Right ventricle myocardium inferior (tissue), 1 donor: ENCODE results near the gene WNT5A. TPM values are rescaled to one million over a fixed set of nuclear protein-coding genes. Genes with fewer than 3 reads are reported as not detected.

Source experiments
- ATAC-seq: fragments of 200-7000 bp; cut with Tn5 transposase; one replicate; pipeline ENCODE4 v1.9.1; 2020; ENCODE audit warnings: mild to moderate bottlenecking, moderate library complexity
- DNase-seq: peaks from one replicate; pipeline ENCODE4 v3.0.0; 2021; ENCODE audit errors: missing footprints
- intact Hi-C: fragments of 100-400 bp; cut with DNase I; formaldehyde crosslinking; loops from one replicate; pipeline ENCODE4 v1.11.0; 2022
- total RNA-seq: library from RNA; stranded (reverse); fragmentation: NEBNext Ultra II Directional; extraction: Animal tissue kit (Norgen Biotek cat#: 25700); gene quantifications from one replicate; pipeline ENCODE4 v1.2.1, GENCODE V29; 2021
- donor health status: DM: no; HTN: yes; CAD: no; lungs with severe emphysema.

The WNT5A gene
- total RNA-seq, 1 donor from 2014 or later = 6.9 TPM

DNA sequence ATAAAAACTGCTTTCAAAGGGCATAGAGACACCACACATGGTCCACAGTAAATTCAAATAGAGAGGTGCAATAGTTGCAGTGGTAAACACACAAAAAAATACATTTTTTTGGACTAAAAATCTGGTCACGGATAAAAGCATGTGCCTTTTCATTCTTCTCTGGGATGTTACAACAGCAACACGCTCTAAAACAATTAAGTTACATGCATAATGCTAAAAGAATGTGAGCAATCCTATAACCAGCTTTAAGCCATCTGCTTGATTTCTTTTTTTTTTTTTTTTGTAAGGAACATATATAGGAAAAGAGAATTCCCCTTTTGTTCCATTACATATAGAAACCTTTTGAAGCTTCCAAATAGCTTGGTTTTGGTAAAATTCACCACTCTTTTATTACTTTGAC lies 20.0 kb downstream of the WNT5A start:
- DNase-seq = no peak
- intact Hi-C loops = no loop called here
- no peak for ATAC-seq

- DNase-seq (no peak), ATAC-seq (no peak)
- intact Hi-C loops = no loop called here
Measured at GRCh38 chr3:55466526-55466925, 20.6 kb downstream of the WNT5A start.

DNA sequence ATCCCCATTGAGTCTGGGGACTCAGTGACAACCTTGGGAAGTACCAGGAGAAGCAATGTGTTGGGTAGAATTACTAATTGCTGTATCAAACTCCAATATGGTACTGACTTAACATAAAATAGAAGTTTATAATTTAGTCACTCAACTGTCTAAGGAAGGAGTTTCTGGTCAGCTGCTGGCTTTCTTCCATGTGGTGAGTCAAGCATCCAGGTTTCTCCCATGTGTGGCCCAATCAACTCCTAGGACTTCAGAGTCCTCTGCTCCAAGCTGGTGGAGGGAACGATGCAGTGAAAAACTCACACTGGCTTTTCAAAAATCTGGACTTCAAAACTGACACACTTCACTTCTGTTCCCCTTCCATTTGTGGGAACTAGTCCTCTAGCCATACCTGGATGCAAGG lies 25.2 kb downstream of the WNT5A start:
- DNase-seq = no peak
- intact Hi-C loops = no loop called here

DNA sequence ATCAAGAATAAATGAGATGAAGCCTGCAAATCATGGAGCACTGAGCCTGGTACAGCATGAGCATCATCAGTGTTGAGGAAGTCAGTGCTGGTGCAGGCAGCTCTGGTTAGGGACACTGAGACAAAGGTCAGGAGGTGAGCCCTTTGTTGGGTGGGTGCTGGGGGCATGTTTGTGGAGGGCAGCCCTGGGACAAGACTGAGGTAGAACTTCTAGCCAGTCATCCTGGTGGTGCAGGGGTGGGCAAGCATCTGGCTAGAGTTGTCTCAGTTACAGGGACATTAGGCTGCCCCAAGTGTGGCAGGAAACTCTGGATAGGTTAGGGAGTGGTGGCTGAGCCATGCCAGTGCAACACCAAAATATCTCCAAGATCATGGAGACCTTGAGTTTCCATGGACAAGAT lies 27.3 kb downstream of the WNT5A start:
- DNase-seq (no peak), ATAC-seq (no peak)
- intact Hi-C loops = no loop called here

More for the DNA sequence above, 25.2 kb downstream of the WNT5A start:
- no peak for ATAC-seq

DNA sequence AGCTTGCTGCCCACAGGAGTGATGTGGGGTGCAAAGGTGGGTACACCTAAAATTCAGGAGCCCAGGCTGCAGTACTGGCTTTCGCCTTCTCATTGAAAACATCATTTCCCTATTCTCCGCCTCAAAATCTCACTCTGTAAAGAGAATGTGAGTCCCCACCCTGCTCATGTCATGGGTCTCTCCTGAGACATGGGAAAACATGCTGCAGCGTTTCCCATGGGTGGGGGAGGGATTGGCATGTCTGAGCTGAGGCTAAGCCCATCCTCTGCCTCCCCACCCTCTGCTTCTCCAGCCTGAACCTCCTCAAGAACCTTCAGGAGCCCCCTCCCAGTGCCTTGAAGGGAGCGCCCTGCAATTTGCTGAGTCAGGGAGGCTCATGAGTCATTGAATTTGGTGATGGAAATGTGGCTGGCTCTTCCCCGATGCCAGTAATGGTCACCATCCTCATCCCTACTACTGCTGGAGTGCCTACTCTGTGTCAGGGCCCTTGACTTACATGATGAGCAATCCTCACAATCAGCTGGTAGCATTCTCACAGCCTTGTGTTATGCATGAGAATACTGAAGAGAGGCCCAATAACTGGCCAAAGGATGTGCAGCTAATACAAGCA lies 28.8 kb downstream of the WNT5A start:
- intact Hi-C loops = no loop called here
- DNase-seq (no peak), ATAC-seq (no peak)

GRCh38 chr3:55455915-55456314 lies 31.2 kb downstream of the WNT5A start:
- intact Hi-C loops = no loop called here
- ATAC-seq (no peak), DNase-seq (no peak)

- ATAC-seq = no peak
- intact Hi-C loops = no loop called here
- DNase-seq = no peak
Measured at GRCh38 chr3:55454611-55455010, 32.5 kb downstream of the WNT5A start.

GRCh38 chr3:55453886-55454496 lies 33.1 kb downstream of the WNT5A start:
- no peak for DNase-seq
- intact Hi-C loops = no loop called here
- no peak for ATAC-seq

- intact Hi-C loops = no loop called here
- ATAC-seq = no peak
- no peak for DNase-seq
Measured at GRCh38 chr3:55452886-55453285, 34.2 kb downstream of the WNT5A start.

DNA sequence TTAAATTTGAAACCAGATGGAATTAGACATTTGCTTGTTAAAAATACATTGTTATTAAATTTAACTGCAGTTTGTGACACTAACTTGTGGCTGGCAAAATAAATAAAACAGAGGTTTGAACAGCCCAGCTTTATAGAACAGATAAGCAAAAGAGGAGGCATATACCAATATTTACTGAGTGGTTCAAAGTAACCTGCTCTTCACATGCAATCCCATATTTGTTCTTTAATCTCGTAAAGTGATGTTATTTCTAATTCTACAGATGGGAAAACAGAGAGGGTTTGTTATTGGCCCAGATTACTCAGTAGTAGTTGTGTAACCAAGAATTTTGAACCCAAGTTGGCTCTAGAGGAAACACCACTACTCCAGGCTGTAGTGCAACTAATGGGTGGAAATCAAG lies 37.6 kb downstream of the WNT5A start:
- intact Hi-C loops = no loop called here
- no peak for ATAC-seq
- DNase-seq = no peak

GRCh38 chr3:55446850-55447249 lies 40.3 kb downstream of the WNT5A start:
- ATAC-seq = no peak
- DNase-seq = no peak
- intact Hi-C loops = no loop called here

DNA sequence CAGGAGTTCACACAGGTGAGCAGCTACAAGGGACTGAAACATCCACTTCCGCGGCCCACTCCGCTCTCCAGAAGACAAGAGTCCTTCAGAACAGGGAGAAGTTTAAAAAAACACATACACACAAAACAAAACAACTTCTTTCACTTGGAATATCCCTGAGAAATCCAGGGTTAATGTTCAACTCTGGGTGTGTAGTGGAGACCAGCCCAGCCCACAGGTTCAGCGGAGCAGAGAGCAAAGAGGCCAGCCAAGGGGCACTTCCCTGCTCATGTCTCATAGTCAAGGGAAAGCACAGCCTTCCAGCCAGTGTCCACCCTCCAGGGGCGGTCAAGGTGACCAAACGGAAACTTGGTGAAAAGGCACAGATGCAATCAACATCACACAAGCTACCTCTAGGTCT lies 41.6 kb downstream of the WNT5A start:
- DNase-seq (no peak), ATAC-seq (no peak)
- intact Hi-C loops = no loop called here

- ATAC-seq (no peak), DNase-seq (no peak)
- intact Hi-C loops = no loop called here
Measured at GRCh38 chr3:55443346-55443745, 43.8 kb downstream of the WNT5A start.

- intact Hi-C loops = no loop called here
- DNase-seq (no peak), ATAC-seq (no peak)
Measured at GRCh38 chr3:55442861-55443260, 44.2 kb downstream of the WNT5A start.

- ATAC-seq (no peak), DNase-seq (no peak)
- intact Hi-C loops = no loop called here
Measured at GRCh38 chr3:55441499-55441898, 45.6 kb downstream of the WNT5A start.

DNA sequence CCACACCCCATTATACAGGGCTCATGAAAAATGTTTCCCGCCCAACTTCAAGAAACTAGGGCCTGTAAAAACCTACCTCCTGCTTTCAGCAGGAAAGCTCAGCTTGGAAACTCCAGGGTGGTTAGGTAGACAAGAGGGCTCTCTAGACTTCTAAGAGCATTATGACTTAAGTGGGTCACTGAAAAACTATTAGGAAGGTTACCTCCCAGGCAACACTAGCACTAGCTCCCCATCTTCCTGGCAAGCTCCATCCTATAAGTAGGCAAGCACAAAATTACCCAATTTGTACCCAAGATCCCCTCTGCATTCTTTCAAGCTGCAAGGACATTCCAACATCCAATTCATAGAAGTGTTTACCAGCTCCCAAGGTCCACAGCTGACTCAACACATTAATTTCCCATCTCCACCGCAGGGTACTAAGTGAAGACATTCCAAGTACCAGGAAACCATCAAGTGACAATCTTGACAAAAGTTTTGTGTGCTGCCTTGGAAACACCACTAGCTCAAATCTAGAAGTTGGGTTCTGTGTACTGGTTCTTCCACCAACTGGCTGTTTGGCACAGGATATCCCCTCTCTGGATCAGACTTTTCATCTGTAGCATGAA lies 46.9 kb downstream of the WNT5A start:
- no peak for DNase-seq
- ATAC-seq = no peak
- intact Hi-C loops = no loop called here

GRCh38 chr3:55439657-55440056 lies 47.4 kb downstream of the WNT5A start:
- intact Hi-C loops = no loop called here
- ATAC-seq (no peak), DNase-seq (no peak)

GRCh38 chr3:55436644-55437043 lies 50.5 kb downstream of the WNT5A start:
- no peak for DNase-seq
- intact Hi-C loops = no loop called here
- no peak for ATAC-seq

GRCh38 chr3:55435491-55435890 lies 51.6 kb downstream of the WNT5A start:
- DNase-seq (no peak), ATAC-seq (no peak)
- intact Hi-C loops = no loop called here

- no peak for ATAC-seq
- intact Hi-C loops = no loop called here
- DNase-seq = no peak
Measured at GRCh38 chr3:55434789-55435188, 52.3 kb downstream of the WNT5A start.

DNA sequence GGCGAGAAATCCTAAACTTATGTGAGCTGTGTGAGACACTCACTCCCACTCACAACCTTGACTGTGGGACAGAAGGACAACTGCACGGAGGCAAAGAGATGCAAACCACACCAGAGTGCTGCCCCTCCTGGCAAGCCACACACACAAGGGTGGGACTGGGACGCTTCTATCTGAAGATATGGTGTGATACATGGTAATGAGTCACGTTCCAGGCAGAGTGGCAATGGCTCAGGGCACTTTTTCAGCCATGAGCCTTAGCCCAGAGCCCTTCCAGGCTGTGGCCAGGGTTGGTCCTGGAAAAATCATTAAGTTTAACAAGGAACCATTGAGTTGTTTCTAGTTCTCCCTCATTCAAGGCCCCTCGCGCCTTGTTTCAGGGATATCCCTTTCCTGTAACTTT lies 56.1 kb downstream of the WNT5A start:
- intact Hi-C loops = no loop called here
- ATAC-seq (no peak), DNase-seq (no peak)
